ENCODE results near the gene NID1. TPM values are rescaled to one million over a fixed set of nuclear protein-coding genes. Genes with fewer than 3 reads are reported as not detected.

NID1 gene
- total and polyA plus RNA-seq, 9 of the 15 experiments (the other 6 are each of a cell fraction or from before 2014, with no cell fraction given), result 0.22 TPM; not detected in 8

DNA sequence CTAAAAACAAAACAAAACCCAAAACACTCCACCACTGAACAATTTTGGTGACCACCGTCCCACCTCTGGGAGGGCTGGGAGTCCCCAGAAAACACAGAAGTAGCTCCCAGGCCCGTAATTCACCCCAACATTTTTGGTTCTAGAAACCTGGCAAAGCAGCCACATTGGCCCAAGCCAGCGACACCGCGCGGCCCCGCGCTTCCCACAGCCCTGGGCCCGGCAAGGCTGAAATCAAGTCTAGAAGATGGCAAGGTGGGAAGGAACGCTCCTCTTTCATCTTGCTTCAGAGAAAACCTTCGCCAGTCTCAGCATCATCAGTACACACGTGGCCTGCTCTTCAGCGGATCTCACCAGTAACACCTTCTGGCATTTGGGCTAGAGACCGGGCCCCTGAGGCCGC is 35.9 kb upstream of the NID1 start:
- POLR2A ChIA-PET, result interaction anchor here (0.7 to 0.8 kb wide), 2 partner anchors 122 to 423 kb away, joined by 3 to 4 read pairs; partner anchors contain the start of gene LGALS8
- Histone ChIP-seq H3K36me3 (ENCODE audit: control insufficient read depth, insufficient read depth, low read length) (no peaks in the 10 kb centered on the region), H3K9me3 (replicated peaks; ENCODE audit: control insufficient read depth, insufficient read depth, low read depth, low read length) (no peaks in the 10 kb centered on the region; the same call in 1 of the 2 replicates), H3K27ac (ENCODE audit: extremely low read depth, low read depth, low read length) (no peak overlapping the region), H3K4me2 (ENCODE audit: insufficient read depth, low read length) (no peak overlapping the region), H3K4me3 (no peak overlapping the region), H3K27me3 (ENCODE audit: control insufficient read depth in 2 of 2, insufficient read depth in 2 of 2, low read length in 2 of 2) (peaks cover 0 to 30% of the 10 kb centered on the region in 2 experiments; a peak in 2 of 5 replicates), H4K20me1 (replicated peaks; ENCODE audit: control insufficient read depth, insufficient read depth, low read length) (no peaks in the 10 kb centered on the region; the same call in none of the 2 replicates), H3K9ac (ENCODE audit: insufficient read depth in 1 of 2, low read depth in 2 of 2, low read length in 2 of 2) (no peak overlapping the region), H3K9me1 (ENCODE audit: control insufficient read depth, insufficient read depth, low read length) (no peaks in the 10 kb centered on the region), H3K79me2 (ENCODE audit: control insufficient read depth, insufficient read depth, low read length) (no peaks in the 10 kb centered on the region), H2AFZ (ENCODE audit: low read depth, low read length) (no peak overlapping the region), H3K4me1 (replicated peaks in 1 of 2; ENCODE audit: control insufficient read depth in 2 of 2, insufficient read depth in 2 of 2, low read length in 2 of 2) (no peaks in the 10 kb centered on the region; a peak in 1 of 5 replicates)
- no peak for ATAC-seq
- intact Hi-C loops (cut with micrococcal nuclease) (loop anchor here (5.0 to 10.0 kb wide), 4 partner anchors 652 to 1704 kb away; no protein-coding TSS in a partner anchor), in situ Hi-C loops (cut with MboI) (loop anchor here (25.0 kb wide), 2 partner anchors 1287 to 1462 kb away; no protein-coding TSS in a partner anchor)
- FAIRE-seq, result no peak
- 33% methylated on average over 15 of the region's 15 CpGs for WGBS (ENCODE audit: insufficient coverage, low coverage, missing lambda C conversion rate)
- BruUV-seq (replicated peaks), result no TSS peak
- DNase-seq (ENCODE audit: extremely low read depth in 1 of 4, low spot score in 3 of 4), result no peak
- CTCF ChIA-PET (ENCODE audit: low intra/inter-chr PET ratio), result no interaction called here
- TF ChIP-seq CBX1 (IDR thresholded peaks at IDR 0.05; ENCODE audit: low read depth), result no peak
- TF ChIP-seq HSF4 (CRISPR knock-in tag; IDR thresholded peaks at IDR 0.05; ENCODE audit: borderline replicate concordance), result no peak
- no peak for TF ChIP-seq HOXB6 (CRISPR knock-in tag; IDR thresholded peaks at IDR 0.05; ENCODE audit: borderline replicate concordance)
- TF ChIP-seq, protein P1, sequence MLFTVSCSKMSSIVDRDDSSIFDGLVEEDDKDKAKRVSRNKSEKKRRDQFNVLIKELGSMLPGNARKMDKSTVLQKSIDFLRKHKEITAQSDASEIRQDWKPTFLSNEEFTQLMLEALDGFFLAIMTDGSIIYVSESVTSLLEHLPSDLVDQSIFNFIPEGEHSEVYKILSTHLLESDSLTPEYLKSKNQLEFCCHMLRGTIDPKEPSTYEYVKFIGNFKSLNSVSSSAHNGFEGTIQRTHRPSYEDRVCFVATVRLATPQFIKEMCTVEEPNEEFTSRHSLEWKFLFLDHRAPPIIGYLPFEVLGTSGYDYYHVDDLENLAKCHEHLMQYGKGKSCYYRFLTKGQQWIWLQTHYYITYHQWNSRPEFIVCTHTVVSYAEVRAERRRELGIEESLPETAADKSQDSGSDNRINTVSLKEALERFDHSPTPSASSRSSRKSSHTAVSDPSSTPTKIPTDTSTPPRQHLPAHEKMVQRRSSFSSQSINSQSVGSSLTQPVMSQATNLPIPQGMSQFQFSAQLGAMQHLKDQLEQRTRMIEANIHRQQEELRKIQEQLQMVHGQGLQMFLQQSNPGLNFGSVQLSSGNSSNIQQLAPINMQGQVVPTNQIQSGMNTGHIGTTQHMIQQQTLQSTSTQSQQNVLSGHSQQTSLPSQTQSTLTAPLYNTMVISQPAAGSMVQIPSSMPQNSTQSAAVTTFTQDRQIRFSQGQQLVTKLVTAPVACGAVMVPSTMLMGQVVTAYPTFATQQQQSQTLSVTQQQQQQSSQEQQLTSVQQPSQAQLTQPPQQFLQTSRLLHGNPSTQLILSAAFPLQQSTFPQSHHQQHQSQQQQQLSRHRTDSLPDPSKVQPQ (CRISPR knock-in tag; IDR thresholded peaks at IDR 0.05; ENCODE audit: borderline replicate concordance), result no peak

Measured in K562 (cell line).